ENCODE results near the gene REEP1. TPM values are rescaled to one million over a fixed set of nuclear protein-coding genes. Genes with fewer than 3 reads are reported as not detected.

The REEP1 gene, protein sequence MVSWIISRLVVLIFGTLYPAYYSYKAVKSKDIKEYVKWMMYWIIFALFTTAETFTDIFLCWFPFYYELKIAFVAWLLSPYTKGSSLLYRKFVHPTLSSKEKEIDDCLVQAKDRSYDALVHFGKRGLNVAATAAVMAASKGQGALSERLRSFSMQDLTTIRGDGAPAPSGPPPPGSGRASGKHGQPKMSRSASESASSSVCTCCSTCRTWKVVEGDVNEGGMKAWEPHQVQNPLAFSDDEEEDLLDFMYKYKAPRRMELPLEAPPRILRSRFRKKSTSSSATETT
- 0.25 and 0.31 TPM in 2 replicates for total RNA-seq (2021)
- percentile 15 among the genes with signal in this experiment for Bru-seq, nascent RNA
- BruChase-seq, experiment 1, labeled RNA remaining after a 2-hour chase: percentile 6 among the genes with signal in this experiment
- BruChase-seq, experiment 2, labeled RNA remaining after a 6-hour chase: percentile 13 among the genes with signal in this experiment
- long read RNA-seq, partial matches to known transcripts: 0 of 2 reads
- long read RNA-seq, other reads (novel, unspliced or antisense): 2 of 2 reads

DNA sequence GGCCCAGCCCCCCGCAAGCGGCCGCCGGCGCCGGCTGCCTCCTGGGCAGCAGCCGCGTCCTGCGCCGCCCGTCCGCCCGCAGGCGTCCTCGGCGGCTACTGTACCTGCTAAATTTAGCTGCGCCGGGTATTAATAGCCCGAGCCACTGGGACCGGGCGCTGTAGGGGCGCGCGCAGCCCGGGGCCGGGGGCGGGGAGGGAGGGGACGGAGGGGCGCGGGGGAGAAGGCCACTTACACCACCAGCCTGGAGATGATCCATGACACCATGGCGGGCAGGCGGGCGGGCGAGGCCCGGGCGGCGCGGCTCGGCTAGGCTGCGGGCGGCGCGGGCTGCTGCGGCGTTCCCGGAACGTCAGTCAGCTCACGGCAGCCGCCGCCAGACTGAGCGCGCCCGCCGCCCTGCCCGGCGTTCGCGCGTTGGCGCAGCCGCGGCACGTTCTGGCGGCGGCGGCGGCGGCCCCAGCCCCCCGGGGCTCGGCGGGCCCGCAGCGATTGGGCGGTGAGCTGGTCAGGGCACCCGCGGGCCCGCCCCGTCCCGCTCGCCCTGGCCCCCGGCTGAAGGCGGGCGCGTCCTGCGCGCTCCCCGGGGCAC is at the start of gene REEP1:
Gene REEP1, minus strand, starts transcription at position 383 of the 592 bp plus-strand sequence. Its CDS starts 116 bp downstream, at position 267.
- intact Hi-C loops (cut with micrococcal nuclease; ENCODE audit: unreplicated experiment): no loop called here

DNA sequence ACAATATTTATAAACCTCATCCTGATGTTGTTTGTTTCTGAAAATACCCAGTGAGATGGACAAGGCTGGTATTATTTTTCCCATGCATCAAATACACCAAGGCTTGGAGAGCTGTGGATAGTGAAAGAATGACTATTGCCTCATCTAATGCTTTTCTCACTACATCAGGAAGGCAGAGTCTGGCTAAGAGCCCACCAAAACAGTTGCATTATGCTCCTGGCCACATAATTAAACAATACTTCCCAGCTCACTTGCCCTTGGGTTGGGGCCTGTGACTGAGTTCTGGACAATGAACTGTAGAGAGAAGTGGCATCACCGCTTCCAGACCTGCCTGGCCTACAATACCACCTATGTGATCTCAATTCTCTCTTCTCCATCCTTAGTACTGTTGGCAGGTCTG is 46.4 kb upstream of the REEP1 start:
- no peak for DNase-seq
- no peaks in the 10 kb centered on the region for H3K9me2 ChIP-seq (ENCODE audit: insufficient read depth)
- H3F3A ChIP-seq (ENCODE audit: insufficient read depth, low read depth): no peaks in the 10 kb centered on the region
- H3K4me2 ChIP-seq: no peak overlapping the region
- ChIA-PET POLR2A (ENCODE audit: unreplicated experiment) (no interaction called here), CTCF (no interaction called here)
- no peaks in the 10 kb centered on the region for H3K27me3 ChIP-seq (ENCODE audit: insufficient read depth, low read depth)
- no peak for TF ChIP-seq CTCF (conservative IDR thresholded peaks at IDR 0.05)
- no peak for TF ChIP-seq EZH2 (IDR thresholded peaks at IDR 0.05; ENCODE audit: low read depth)
- intact Hi-C loops (cut with micrococcal nuclease; ENCODE audit: unreplicated experiment): no loop called here
- H3K36me3 ChIP-seq (ENCODE audit: low read depth): no peaks in the 10 kb centered on the region
- no peak overlapping the region for H3K27ac ChIP-seq
- BruUV-seq (replicated peaks): no TSS peak
- H3K79me2 ChIP-seq (ENCODE audit: low read depth): no peaks in the 10 kb centered on the region
- H4K20me1 ChIP-seq (ENCODE audit: insufficient read depth): no peaks in the 10 kb centered on the region
- no peaks in the 10 kb centered on the region for H3K4me1 ChIP-seq (replicated peaks; ENCODE audit: insufficient read depth)
- no peak overlapping the region for H2AFZ ChIP-seq
- H3K9me3 ChIP-seq (ENCODE audit: insufficient read depth, low read depth): no peaks in the 10 kb centered on the region
- H3K4me3 ChIP-seq: no peak overlapping the region

More for the DNA sequence above, at the start of gene REEP1:
- ChIA-PET POLR2A (ENCODE audit: unreplicated experiment) (interaction anchor here (0.6 kb wide), 1 partner anchor 104 kb away, joined by 4 read pairs; the partner anchor contains the start of gene KDM3A), CTCF (interaction anchor here (0.7 kb wide), 1 partner anchor 105 kb away, joined by 4 read pairs; no protein-coding TSS in a partner anchor)
- H3K27ac ChIP-seq: no peak within 1 kb of the TSS
- H2AFZ ChIP-seq: no peak within 1 kb of the TSS
- H4K20me1 ChIP-seq (ENCODE audit: insufficient read depth): no peaks in the 10 kb centered on the region
- no peaks in the 10 kb centered on the region for H3K79me2 ChIP-seq (ENCODE audit: low read depth)
- peak within 1 kb of the TSS; percentile 38; the same call in 1 of the 2 replicates for H3K4me3 ChIP-seq
- no peak for TF ChIP-seq EZH2 (IDR thresholded peaks at IDR 0.05; ENCODE audit: low read depth)
- TF ChIP-seq CTCF (conservative IDR thresholded peaks at IDR 0.05): no peak
- no peaks in the 10 kb centered on the region for H3K9me2 ChIP-seq (ENCODE audit: insufficient read depth)
- H3K4me2 ChIP-seq: peak within 1 kb of the TSS; percentile 68
- peak in 1 of 2 experiments; percentile 16 for DNase-seq
- no peaks in the 10 kb centered on the region for H3K4me1 ChIP-seq (replicated peaks; ENCODE audit: insufficient read depth)
- BruUV-seq (replicated peaks): no TSS peak
- H3K36me3 ChIP-seq (ENCODE audit: low read depth): no peaks in the 10 kb centered on the region
- peaks cover 84% of the 10 kb centered on the region for H3K27me3 ChIP-seq (ENCODE audit: insufficient read depth, low read depth)
- no peaks in the 10 kb centered on the region for H3K9me3 ChIP-seq (ENCODE audit: insufficient read depth, low read depth)
- no peaks in the 10 kb centered on the region for H3F3A ChIP-seq (ENCODE audit: insufficient read depth, low read depth)

DNA sequence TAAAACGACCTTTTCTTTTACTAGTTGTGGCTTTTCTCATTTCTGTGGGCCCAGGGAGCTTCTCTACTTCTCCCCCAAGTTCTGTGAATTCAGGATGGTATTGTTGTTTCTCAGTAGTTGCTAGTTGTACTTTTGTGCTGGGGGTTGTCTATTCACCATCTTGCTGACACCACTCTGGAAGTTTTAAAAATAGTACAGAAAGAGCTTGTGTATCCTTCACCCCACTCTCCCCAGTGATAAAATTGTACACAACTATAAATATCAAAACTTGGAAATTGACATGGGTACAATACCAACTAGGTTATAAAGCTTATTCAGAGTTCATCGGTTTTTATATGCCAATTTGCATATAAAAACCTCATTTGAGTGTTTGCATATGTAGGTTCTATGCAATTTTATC is 45.3 kb upstream of the REEP1 start:
- Histone ChIP-seq H3F3A (ENCODE audit: insufficient read depth, low read depth) (no peaks in the 10 kb centered on the region), H3K27me3 (ENCODE audit: insufficient read depth, low read depth) (no peaks in the 10 kb centered on the region), H4K20me1 (ENCODE audit: insufficient read depth) (no peaks in the 10 kb centered on the region), H3K4me2 (no peak overlapping the region), H3K9me2 (ENCODE audit: insufficient read depth) (no peaks in the 10 kb centered on the region), H3K36me3 (ENCODE audit: low read depth) (no peaks in the 10 kb centered on the region), H3K79me2 (ENCODE audit: low read depth) (no peaks in the 10 kb centered on the region), H3K27ac (no peak overlapping the region), H3K4me1 (replicated peaks; ENCODE audit: insufficient read depth) (no peaks in the 10 kb centered on the region), H2AFZ (no peak overlapping the region), H3K4me3 (no peak overlapping the region), H3K9me3 (ENCODE audit: insufficient read depth, low read depth) (no peaks in the 10 kb centered on the region)
- ChIA-PET CTCF (no interaction called here), POLR2A (ENCODE audit: unreplicated experiment) (no interaction called here)
- intact Hi-C loops (cut with micrococcal nuclease; ENCODE audit: unreplicated experiment): no loop called here
- BruUV-seq (replicated peaks): no TSS peak
- TF ChIP-seq EZH2 (IDR thresholded peaks at IDR 0.05; ENCODE audit: low read depth): no peak
- no peak for TF ChIP-seq CTCF (conservative IDR thresholded peaks at IDR 0.05)
- DNase-seq: no peak

Data from PC-9 (cell line).